Stimulated activated CD8-positive, alpha-beta memory T cell treated with anti-CD3 and anti-CD28 coated beads, Interleukin-12 subunit alpha, Interleukin-12 subunit beta, amount 100 ng/mL, for 1 hour (primary cell): ENCODE results near the gene RBCK1.

Source experiments
- DNase-seq: peaks from one replicate; pipeline ENCODE4 v3.0.0-alpha.2; 2020; ENCODE audit warnings: low read depth

RBCK1 gene

DNA sequence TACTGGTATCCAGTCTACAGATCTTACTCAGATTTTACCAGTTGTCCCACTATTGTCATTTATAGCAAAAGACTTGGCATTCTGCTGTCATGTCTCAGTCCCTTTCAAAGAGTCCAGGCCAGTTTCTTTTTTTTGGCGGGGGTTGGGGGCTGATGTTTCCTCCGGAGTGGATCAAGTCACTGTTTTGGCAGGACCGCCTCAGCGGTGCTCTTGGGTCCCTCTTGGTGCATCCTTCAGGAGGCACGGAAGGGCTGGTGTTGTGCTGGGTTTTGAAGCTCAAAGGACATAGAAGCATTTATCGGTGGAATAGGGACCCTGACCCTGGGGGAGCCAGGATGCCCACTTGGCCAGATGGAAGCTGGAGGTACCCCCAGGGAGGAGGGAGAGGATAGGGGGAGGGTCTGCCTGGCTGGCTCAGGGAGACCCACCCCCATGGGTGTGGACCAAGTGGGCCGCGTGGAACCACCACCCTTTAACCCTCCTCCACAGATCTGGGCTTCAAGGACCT lies 10.8 kb downstream of the RBCK1 start:
- DNase-seq = no peak

DNA sequence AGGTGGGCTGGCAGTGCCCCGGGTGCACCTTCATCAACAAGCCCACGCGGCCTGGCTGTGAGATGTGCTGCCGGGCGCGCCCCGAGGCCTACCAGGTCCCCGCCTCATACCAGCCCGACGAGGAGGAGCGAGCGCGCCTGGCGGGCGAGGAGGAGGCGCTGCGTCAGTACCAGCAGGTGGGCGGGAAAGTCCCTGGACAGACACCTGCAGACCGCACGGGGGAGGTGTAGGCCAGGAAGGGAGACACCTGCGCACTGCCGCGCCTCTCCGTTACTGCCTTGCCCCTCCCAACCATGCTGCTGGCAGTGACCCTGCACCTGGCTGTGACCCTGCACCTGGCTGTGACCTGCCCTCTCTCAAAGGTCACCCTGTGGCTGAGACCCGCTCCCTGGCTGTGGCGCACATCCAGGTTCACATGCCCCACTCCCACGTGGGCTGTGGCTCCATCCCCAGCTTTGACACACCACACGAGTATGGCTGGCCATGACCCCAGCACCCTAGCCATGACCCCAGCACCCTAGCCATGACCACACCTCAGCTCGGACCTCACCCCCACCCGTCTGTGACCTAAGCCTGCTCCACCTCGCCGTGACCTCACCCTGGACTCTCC lies 11.6 kb downstream of the RBCK1 start:
- no peak for DNase-seq

DNA sequence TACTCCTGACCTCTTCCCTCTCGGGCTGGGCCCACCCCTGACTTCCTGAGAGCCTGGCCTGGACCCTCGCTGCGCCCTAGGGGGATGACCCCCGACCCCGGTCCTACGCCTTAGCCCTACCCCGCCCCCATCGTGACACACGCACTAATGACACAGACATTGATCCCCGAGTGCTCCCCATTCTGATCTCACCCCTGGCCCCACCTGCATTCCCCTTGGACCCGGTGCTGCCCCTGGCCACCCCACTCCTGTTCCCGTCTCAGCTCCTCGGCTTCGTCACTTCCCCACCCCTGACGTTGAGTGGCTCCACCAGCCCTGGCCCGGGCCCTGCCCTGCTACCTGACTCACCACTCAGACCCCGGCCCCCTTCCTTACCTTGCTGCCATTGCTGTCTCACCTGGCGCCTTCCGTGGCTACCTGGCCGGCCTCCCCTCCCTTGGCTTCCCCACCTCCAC lies 12.1 kb downstream of the RBCK1 start:
- DNase-seq = no peak

DNA sequence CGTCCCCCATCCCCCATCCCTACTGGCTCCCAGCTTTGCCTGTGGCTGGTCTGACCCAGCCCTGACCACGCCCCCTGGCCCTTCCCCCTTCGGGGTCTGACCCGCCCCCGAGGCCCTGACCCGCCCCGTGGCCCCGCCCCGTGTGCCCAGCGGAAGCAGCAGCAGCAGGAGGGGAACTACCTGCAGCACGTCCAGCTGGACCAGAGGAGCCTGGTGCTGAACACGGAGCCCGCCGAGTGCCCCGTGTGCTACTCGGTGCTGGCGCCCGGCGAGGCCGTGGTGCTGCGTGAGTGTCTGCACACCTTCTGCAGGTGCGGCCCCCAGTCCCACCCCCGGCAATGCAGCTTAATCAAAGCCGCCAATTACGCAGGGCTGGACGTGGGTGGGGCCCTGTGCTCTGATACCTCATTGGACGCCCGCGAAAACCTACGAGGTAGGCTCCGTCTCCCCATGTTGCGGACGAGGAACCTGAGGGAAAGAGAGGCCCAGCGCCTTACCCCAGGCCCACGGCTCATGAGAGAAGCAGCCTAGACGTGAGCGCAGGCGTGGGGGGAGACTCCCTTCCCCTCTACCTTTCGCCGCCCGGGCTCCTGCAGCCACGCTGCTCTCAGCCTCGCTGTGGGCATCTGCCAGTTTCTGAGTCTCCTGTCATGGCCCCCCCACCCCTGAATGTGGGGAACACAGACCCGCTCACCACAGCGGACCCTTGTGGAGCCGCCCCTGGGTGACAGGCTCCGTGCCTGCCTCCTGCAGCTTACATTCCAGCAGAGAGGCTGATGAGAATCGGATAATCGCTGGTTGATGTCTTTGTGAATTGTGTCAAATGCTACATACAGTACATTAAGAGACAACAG lies 12.8 kb downstream of the RBCK1 start:
- no peak for DNase-seq

DNA sequence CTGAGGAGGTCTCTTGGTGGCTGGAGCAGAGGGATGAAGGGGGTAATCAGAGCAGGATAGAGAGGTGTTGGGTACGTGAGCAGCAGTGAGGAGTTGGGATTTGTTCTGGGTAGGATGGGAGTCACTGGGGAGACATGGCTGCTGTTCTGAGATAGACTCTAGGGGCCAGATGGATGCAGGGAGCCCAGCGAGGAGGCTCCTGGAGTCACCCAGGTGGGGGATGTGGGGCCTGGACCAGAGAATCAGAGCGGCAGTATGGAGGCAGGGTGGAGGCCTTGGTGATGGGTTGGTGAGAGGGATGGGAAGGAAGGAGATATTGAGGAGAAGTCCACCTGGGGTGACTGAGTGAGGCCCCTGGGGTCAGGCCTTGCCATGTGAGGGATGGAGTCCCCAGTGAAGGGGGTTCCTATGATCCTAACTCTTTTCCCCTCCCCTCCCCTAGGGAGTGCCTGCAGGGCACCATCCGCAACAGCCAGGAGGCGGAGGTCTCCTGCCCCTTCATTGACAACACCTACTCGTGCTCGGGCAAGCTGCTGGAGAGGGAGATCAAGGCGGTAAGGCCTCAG lies 13.7 kb downstream of the RBCK1 start:
- DNase-seq = no peak

DNA sequence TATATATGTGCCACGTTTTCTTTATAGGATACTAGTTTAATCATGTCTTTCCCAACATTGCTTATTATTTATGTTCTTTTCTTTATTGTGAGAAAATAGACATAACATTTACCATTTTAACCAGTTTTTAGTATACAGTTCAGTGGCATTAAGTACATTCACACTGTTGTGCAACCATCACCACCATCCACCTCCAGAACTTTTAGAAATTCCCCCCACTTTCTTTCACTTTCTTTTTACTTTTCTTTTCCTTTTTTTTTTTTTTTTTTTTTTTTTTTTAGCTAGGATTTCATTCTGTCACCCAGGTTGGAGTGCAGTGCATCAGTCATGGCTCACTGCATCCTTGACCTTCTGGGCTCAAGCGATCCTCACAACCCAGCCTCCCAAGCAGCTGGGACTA lies 18.5 kb downstream of the RBCK1 start:
- DNase-seq = no peak

DNA sequence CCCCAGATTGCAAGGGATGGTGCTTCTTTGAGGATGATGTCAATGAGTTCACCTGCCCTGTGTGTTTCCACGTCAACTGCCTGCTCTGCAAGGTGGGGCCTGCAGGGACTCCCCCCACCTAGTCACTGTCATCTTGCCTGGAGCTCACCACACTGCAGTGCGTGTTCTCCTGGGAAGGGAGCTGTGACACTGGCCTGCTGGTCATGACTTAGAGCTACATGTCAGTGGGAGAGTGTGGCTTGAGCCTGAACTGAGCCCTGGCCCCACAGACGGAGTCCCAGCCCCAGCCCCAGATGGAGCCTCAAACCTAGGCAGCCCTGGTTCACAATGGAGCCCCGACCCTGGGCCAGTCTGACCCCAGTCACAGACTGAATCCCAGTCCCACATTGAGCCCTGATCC lies 19.3 kb downstream of the RBCK1 start:
- no peak for DNase-seq

DNA sequence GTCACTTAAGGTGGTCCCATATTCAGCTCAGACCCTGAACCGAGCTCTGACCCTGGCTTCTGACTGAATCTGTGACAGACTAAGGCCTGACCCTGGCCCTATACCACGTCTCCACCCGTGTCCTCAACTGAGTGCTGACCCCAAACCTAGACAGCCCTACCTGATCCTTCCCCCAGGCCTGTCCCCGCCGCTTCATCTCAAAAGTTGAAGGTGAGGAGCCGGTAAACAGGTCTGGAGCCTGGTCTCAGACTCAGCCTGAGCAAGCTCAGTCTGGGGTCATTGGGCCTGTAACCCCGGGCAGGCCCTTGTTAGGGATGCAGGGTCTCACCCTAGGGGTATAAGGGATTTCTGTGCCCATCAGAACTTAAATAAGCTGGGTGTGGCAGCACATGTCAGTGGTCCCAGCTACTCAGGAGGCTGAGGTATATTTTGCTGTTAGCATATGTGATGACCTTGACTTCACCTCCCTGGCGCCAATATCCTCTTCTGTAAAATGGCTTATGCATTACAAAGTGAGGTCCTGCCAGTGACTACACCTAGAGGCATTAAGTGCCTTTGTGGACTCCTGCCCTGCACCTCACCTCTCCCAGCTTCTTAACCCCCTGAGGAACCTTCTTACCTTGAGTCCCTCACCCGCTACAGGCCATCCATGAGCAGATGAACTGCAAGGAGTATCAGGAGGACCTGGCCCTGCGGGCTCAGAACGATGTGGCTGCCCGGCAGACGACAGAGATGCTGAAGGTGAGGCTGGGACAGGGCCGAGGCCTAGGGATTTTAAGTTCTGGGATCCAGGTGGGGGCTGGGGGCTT lies 20.0 kb downstream of the RBCK1 start:
- no peak for DNase-seq

DNA sequence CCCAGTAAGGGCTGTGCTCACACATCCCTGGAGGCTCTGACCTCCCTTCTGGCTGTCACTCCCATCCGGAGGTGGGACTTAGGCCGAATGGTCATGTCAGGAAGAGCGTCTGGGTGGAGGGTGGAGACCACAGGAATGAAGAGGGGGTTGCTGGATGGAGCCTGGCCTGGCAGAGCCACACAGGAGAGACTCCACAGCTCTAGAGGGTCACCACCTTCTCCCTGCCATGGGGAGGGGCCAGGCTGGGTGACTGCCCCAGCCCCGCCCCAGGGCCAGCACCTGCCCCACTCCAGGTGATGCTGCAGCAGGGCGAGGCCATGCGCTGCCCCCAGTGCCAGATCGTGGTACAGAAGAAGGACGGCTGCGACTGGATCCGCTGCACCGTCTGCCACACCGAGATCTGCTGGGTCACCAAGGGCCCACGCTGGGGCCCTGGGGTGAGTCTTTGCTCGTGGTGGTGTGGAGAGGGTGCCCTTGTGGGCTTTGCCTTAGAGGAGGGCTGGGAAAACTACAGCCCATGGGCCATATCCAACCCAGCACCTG lies 20.6 kb downstream of the RBCK1 start:
- DNase-seq = no peak

DNA sequence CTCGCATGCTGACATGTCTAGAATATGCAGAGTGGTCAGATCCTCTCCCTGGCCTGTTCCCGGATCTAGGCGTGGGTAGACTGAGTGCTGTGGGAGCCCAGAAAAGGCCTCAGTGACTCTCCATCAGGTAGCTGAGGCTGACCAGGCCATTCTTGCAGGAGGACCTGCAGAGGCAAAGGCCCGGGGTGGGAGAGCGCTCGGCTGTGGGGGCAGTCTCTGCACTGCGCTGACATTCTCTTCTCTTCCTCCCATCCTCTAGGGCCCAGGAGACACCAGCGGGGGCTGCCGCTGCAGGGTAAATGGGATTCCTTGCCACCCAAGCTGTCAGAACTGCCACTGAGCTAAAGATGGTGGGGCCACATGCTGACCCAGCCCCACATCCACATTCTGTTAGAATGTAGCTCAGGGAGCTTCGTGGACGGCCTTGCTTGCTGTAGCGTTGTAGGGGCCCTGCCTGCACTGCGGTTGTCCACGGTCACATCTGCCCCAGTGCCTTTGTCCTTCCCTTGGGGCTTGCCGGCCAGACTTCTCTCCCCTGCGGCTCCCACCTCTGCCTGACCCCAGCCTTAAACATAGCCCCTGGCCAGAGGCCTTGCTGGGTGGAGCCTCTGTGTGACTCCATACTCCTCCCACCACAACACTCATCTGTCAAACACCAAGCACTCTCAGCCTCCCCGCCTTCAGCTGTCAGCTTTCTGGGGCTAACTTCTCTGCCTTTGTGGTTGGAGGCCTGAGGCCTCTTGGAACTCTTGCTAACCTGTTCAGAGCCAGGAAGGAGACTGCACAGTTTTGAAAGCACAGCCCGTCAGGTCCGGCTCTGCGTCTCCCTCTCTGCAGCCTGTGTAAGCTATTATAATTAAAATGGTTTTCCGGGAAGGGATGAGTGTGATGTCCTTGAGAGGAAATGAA lies 22.2 kb downstream of the RBCK1 start:
- no peak for DNase-seq

DNA sequence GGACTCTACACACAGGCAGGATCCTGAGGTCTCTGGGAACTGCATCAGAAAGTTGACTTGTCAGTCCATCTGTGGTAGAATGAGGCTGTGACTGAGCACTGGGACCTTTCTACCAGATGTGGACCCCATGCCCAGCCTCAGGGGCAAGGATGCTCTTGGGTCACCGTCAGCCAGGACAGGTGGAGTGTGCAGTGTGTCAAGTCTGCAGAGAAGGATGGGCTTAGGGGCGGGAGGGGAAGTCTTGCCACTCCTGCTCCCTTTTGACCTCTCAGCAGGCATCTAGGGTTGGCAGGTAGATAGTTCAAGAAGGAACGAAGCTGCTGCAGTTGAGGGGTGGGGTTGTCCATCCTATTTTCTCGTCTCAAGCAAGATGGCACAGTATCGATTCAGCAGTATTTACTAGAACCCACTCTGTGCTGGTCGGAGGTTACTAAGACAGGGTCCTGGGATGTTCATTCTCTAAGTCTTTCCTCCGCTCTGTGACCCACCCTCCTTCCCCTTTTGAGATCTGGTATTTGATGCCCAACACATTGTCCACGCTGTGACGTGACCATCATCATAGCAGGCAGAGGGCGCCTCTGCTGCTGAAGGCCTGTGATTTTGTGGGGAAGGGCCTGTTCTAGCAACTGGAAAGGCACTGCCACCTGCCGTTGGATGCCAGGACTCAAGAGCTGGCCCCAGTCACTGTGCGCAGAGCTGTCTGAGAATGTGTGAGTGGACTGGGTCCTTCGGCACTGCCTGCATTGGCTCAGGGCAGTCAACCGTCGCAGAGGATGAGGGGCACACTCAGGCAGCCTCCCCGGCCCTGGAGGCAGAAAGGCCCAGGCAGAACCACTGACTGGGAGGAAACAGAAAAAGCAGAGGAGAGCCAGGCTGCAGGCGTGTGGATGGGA lies 23.2 kb downstream of the RBCK1 start:
- DNase-seq = no peak

DNA sequence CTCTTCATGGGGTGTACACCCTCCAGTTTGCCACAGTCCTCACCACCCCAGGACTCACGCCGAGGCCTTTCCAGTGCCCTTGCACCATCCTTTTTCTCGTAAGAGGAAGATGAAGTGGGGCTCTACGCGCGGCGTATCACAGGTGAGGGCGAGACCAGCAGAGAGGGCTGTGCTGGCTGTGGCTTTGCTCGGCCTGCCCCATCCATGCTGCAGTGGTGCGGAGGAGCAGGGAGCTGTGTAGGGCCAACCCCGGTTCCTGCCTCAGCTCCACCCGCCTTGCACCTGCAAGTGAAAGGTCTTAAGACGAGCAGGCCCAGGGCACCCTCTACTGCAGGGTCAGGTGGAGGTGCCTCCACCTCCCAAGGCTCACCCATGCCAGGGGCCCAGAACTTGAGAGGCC lies 24.1 kb downstream of the RBCK1 start:
- no peak for DNase-seq

DNA sequence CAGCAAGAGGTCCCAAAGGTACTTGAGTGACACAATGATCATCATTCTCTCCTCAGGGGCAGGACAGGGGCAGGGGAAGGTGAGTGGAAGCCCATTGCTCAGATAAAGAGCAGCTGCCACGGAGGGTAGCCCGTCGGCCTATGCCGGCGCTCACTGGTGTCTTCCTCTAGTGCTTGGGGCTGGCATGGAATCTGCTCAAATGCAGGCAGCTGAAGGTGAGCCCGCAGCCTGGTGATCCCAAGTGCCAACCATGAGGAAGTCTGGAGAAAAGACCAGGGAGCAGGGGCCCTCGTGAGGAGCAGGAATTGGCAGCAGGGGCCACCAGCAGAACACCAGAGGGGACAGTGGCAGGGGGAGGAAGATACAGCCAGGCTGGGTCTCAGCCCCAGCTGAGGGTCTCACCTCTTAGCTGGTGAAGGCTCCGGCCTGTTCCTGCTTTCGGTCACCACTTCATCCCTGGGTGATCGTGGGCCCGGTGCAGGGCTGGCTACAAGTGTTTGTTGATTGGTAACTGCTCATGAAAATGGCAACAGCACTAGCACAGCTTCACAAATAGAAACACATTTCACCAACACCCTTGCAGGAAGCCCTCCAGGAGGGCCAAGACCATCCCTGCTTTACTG lies 24.7 kb downstream of the RBCK1 start:
- no peak for DNase-seq

DNA sequence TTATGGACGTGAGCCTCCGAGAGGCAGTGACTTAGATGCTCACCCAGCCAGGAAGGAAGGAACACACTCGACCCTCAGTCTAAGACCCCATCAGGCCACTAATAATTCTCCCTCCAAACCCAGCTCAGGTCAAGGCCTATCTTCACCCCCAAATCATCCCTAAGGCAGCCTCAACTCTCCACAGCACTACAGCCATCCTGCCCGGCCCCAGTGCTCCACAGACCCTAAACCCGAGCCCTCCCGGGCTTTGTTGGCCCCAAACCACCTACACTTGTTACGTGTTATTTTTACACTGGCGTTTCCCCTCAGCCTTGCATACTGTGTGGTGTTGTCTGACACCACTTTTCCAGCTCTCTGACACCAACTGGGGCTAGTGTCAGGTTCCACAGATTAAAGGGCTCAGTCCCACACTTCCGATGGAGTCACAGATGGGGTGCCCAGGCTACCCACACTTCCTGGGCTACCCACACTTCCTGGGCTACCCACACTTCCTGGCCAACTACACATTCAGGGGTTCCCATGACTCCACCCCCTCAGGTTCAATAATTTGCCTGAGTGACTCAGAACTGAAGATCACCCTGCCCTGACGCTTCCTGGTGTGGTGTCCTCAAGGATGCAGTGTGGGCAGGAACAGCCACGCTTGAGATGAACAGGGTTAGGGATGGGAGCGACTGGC lies 25.3 kb downstream of the RBCK1 start:
- peak; percentile 33 for DNase-seq

DNA sequence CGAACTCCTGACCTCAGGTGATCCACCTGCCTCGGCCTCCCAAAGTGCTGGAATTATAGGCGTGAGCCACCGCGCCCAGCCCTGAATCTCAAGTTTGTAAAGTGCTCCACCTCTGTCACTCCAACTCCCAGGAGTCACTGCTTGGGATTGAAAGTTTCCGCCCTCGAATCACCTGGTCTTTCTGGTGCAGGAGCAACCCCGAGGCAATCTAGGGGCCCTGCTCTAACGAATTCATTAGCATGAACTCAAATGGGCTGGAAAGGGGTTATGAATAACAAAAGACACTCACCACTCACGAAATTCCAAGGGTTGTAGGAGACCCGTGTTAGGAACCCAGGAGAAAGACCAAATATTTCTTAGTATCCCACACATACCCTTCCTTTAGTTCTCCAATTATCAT lies 26.1 kb downstream of the RBCK1 start:
- DNase-seq = no peak

DNA sequence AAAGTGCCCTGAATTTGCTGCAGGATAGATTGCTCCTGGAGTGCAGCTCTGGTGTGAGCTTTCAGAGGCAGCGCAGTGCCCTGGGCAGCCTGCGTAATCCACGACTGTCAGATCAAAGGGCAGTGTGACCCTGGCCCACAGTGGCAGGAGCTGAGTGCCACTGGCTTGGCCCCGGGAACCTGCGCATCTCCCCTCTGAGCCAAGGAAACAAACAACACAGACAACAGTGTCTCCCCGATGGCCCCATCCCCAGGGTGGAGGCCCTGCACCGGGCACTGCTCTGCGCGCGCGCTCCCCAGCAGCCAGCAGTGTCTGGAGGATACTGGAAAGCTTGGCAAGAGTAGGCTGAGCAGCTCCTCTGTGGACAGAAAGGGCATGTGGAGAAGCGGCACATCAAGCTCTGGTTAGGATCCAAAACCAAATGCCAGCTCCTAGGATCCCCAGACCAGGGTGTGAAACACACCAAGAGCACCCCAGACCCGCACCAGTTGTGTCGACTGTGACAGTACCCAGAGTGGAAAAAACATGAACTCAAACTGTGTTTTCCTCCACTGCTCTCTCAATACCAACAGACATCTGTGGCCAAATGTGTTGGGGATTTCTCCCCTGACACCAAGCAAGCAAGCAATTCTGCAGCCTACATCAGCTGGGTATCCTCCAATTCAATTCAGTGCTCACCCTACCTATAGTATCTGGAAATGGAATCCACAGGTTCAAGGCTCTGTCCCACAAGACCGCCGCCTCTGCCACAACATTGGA lies 26.7 kb downstream of the RBCK1 start:
- no peak for DNase-seq

DNA sequence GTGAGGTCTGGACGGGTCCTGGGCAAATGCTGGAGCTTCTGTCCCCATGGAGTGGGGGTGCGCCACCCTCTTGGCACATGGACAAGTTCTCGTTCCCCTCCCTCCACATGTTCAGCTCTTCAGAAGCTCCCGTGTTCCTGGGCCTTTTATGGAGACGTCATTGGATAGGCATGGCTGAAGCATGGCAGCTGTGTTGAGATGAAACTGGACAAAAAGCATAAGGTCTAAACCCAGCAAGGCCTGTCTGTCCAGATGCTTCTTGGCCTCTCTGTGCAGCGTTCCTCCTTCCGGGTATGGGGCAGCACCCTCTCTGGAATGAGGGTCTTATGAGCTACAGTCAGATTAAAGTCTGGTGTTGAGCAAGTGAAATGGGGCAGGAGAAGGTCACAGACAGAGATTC lies 27.5 kb downstream of the RBCK1 start:
- no peak for DNase-seq

DNA sequence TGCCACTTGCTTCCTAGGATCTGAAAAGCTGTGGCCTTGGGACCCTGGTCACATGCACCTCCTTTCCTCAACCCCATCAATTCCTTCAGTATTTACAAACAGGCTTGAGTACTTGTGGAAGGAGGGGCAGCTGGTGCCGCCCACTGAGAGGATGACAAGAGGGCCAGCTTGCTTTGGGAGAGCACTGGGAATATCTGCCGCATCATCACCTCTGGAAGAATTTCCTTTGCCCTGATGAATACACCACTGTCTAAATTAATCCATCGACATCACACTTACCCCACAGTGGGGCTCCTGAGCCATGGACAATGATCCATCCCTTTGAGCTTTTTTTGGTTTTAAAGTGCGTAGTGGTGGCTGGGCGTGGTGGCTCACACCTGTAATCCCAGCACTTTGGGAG lies 28.4 kb downstream of the RBCK1 start:
- no peak for DNase-seq
